ENCODE data around the gene CYTH3. TPM values are rescaled to one million over a fixed set of nuclear protein-coding genes. Genes with fewer than 3 reads are reported as not detected.
A peak's percentile ranks its signal among the peaks of the same experiment; 100 is the strongest.

The CYTH3 gene
- total and polyA plus RNA-seq, 11 donors: 11.1 to 49.7 (median 22.1) TPM

- H3K27ac ChIP-seq: no peak overlapping the region
- no peak for DNase-seq
- no peak for ATAC-seq
- intact Hi-C loops (cut with DNase I): loop anchor here in 2 of 10 donors (5.0 kb wide), 1 partner anchor 36 kb away; no protein-coding TSS in a partner anchor
- no peak overlapping the region for H3K4me3 ChIP-seq
- peaks cover 0 to 52% (median 22%) of the 10 kb centered on the region in 9 donors for H3K36me3 ChIP-seq
- WGBS, 4 donors: 71 to 76% (median 72%) methylated on average over 1 of the region's 1 CpG
- TF ChIP-seq POLR2A (IDR thresholded peaks at IDR 0.05): no peak
- TF ChIP-seq CTCF (IDR thresholded peaks at IDR 0.05): no peak
- no peaks in the 10 kb centered on the region for H3K9me3 ChIP-seq
- H3K27me3 ChIP-seq: no peaks in the 10 kb centered on the region
- peaks cover 3 to 36% (median 18%) of the 10 kb centered on the region in 12 donors for H3K4me1 ChIP-seq
These were observed 91.3 kb downstream of the CYTH3 start for GRCh38 chr7:6181136-6181535.

- Histone ChIP-seq H3K4me1 (peaks cover 3 to 42% (median 20%) of the 10 kb centered on the region in 12 donors), H3K9me3 (no peaks in the 10 kb centered on the region), H3K27ac (no peak overlapping the region), H3K36me3 (peaks cover 0 to 51% (median 19%) of the 10 kb centered on the region in 9 donors), H3K4me3 (no peak overlapping the region), H3K27me3 (no peaks in the 10 kb centered on the region)
- WGBS, 4 donors: 94 to 96% (median 95%) methylated on average over 8 of the region's 8 CpGs
- no peak for ATAC-seq
- TF ChIP-seq POLR2A (IDR thresholded peaks at IDR 0.05): no peak
- no peak for TF ChIP-seq CTCF (IDR thresholded peaks at IDR 0.05)
- intact Hi-C loops (cut with DNase I): loop anchor here in 2 of 10 donors (5.0 kb wide), 1 partner anchor 37 kb away; no protein-coding TSS in a partner anchor
- no peak for DNase-seq
These were observed 92.1 kb downstream of the CYTH3 start for GRCh38 chr7:6180344-6180725.

- Histone ChIP-seq H3K27ac (no peak overlapping the region), H3K4me1 (peaks cover 3 to 48% (median 20%) of the 10 kb centered on the region in 12 donors), H3K27me3 (no peaks in the 10 kb centered on the region), H3K4me3 (no peak overlapping the region), H3K9me3 (no peaks in the 10 kb centered on the region), H3K36me3 (peaks cover 0 to 54% (median 19%) of the 10 kb centered on the region in 9 donors)
- intact Hi-C loops (cut with DNase I): loop anchor here in 5 of 10 donors (5.0 to 10.0 kb wide), 4 partner anchors 38 to 93 kb away; partner anchors contain the start of gene CYTH3 (in 1 of the 5)
- DNase-seq (no peak), ATAC-seq (no peak)
- WGBS, 4 donors: 85 to 98% (median 94%) methylated on average over 3 of the region's 3 CpGs
- TF ChIP-seq CTCF (IDR thresholded peaks at IDR 0.05) (no peak), POLR2A (IDR thresholded peaks at IDR 0.05) (no peak)
These were observed 92.6 kb downstream of the CYTH3 start for GRCh38 chr7:6179620-6180343.

- Histone ChIP-seq H3K27ac (peak overlapping the region in 9 of 12 donors; percentile 2 to 63 (median 43)), H3K27me3 (no peaks in the 10 kb centered on the region), H3K4me3 (no peak overlapping the region), H3K9me3 (no peaks in the 10 kb centered on the region), H3K36me3 (peaks cover 0 to 58% (median 19%) of the 10 kb centered on the region in 9 donors), H3K4me1 (peaks cover 3 to 48% (median 20%) of the 10 kb centered on the region in 12 donors)
- 29 to 43% (median 36%) methylated on average over 7 of the region's 7 CpGs for WGBS, 4 donors
- ATAC-seq: peak; percentile 69 to 81 (median 76)
- TF ChIP-seq CTCF (IDR thresholded peaks at IDR 0.05) (no peak), POLR2A (IDR thresholded peaks at IDR 0.05) (no peak)
- intact Hi-C loops (cut with DNase I): loop anchor here in 3 of 10 donors (5.0 to 10.0 kb wide), 3 partner anchors 46 to 94 kb away; partner anchors contain the start of gene CYTH3 (in 1 of the 3)
- no peak for DNase-seq
These were observed 94.0 kb downstream of the CYTH3 start for GRCh38 chr7:6178298-6179029.
